OCI-LY3 (cell line): ENCODE measurements around the gene SYNRG.
"Not testable (repeated sequence)": the region's sequence is repeated elsewhere in the genome, so short reads cannot be mapped to it uniquely, and the experiment has no call there.

Source experiments
- EZH2phosphoT487 ChIP-seq: fragments of 200-600 bp; shearing (Covaris generic); IDR thresholded peaks from 2 replicates; pipeline ENCODE4 v1.6.1; 2018; ENCODE audit warnings: antibody characterized with exemption, mixed run types, low read depth
- TF ChIP-seq, protein P1 (sequence below): fragments of 200-600, 300-600 bp; sonication (generic); IDR thresholded peaks from 2 replicates; pipeline ENCODE4 v1.5.1; 2014; ENCODE audit warnings: antibody characterized with exemption, low read length, low read depth

- TF ChIP-seq, protein P1, sequence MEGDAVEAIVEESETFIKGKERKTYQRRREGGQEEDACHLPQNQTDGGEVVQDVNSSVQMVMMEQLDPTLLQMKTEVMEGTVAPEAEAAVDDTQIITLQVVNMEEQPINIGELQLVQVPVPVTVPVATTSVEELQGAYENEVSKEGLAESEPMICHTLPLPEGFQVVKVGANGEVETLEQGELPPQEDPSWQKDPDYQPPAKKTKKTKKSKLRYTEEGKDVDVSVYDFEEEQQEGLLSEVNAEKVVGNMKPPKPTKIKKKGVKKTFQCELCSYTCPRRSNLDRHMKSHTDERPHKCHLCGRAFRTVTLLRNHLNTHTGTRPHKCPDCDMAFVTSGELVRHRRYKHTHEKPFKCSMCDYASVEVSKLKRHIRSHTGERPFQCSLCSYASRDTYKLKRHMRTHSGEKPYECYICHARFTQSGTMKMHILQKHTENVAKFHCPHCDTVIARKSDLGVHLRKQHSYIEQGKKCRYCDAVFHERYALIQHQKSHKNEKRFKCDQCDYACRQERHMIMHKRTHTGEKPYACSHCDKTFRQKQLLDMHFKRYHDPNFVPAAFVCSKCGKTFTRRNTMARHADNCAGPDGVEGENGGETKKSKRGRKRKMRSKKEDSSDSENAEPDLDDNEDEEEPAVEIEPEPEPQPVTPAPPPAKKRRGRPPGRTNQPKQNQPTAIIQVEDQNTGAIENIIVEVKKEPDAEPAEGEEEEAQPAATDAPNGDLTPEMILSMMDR: not testable (repeated sequence)
- not testable (repeated sequence) for TF ChIP-seq EZH2phosphoT487
Measured at GRCh38 chr17:37511642-37512041, 97.6 kb downstream of the SYNRG start.
